B cell (primary cell): ENCODE data around the gene RNF207. TPM values are rescaled to one million over a fixed set of nuclear protein-coding genes. Genes with fewer than 3 reads are reported as not detected.

Experiments
- ATAC-seq: fragments of 200-7000 bp; cut with Tn5 transposase; one replicate; pipeline ENCODE4 v1.10.0; 2021; ENCODE audit warnings: low read depth, mild to moderate bottlenecking, moderate number of reproducible peaks, moderate library complexity
- CTCF ChIA-PET: fragments of 350-600 bp; sonication (Branson Sonifier 250); formaldehyde crosslinking; loops from one replicate; lab custom pipeline; 2021; ENCODE audit warnings: antibody characterized with exemption, inconsistent platforms; lab: Charles Lee
- POLR2A ChIA-PET: fragments of 350-600 bp; sonication (Branson Sonifier 250); formaldehyde crosslinking; loops from one replicate; lab custom pipeline; 2021; ENCODE audit warnings: antibody characterized with exemption; lab: Charles Lee
- DNase-seq: peaks from one replicate; pipeline ENCODE4 v3.0.0; 2013
- H2AFZ ChIP-seq: 2 replicates; pipeline ENCODE4 v1.6.1; 2012; ENCODE audit warnings: mild to moderate bottlenecking, low read depth, low read length; ENCODE audit not compliant: insufficient read depth, poor library complexity, severe bottlenecking
- H3K27ac ChIP-seq, 2 donors: 1 replicate in 1 of 2; 2 replicates in 1 of 2; pipeline ENCODE4 v1.5.1; 2012 to 2013; ENCODE audit warnings: low read length in 2 of 2, mild to moderate bottlenecking in 2 of 2, moderate library complexity in 1 of 2
- H3K27me3 ChIP-seq, 4 experiments: fragments of 200-600 bp in 1 of 4; sonication (generic) in 1 of 4; replicated peaks in 1 of 4; 1 replicate in 2 of 4; 2 replicates in 2 of 4; pipeline versions ENCODE4 v1.6.1 to v1.7.0; 2013 to 2016; ENCODE audit warnings: low read length in 3 of 4, mild to moderate bottlenecking in 2 of 4, mixed read lengths in 1 of 4, moderate library complexity in 1 of 4; ENCODE audit not compliant: insufficient read depth in 4 of 4, control insufficient read depth in 3 of 4; ENCODE audit errors: control extremely low read depth in 1 of 4
- H3K36me3 ChIP-seq, 2 experiments: replicated peaks in 1 of 2; 1 replicate in 1 of 2; 2 replicates in 1 of 2; pipeline versions ENCODE4 v1.6.1 to v1.7.1; 2013; ENCODE audit warnings: low read length in 1 of 2; ENCODE audit not compliant: insufficient read depth in 2 of 2, control insufficient read depth in 1 of 2; ENCODE audit errors: control extremely low read depth in 1 of 2, extremely low read depth in 1 of 2
- H3K4me1 ChIP-seq, 2 donors: fragments of 200-600 bp in 1 of 2; sonication (generic) in 1 of 2; 1 replicate in 1 of 2; 2 replicates in 1 of 2; pipeline versions ENCODE4 v1.5.1 to v1.6.1; 2013 to 2017; ENCODE audit warnings: low read length in 2 of 2; ENCODE audit not compliant: control insufficient read depth in 2 of 2, insufficient read depth in 2 of 2
- H3K4me2 ChIP-seq: replicated peaks from 2 replicates; pipeline ENCODE3; 2012; ENCODE audit warnings: mild to moderate bottlenecking, low read depth, low read length; ENCODE audit not compliant: poor library complexity, severe bottlenecking
- H3K4me3 ChIP-seq, 5 experiments: fragments of 200-600 bp in 1 of 5; sonication (generic) in 1 of 5; 1 replicate in 3 of 5; 2 replicates in 2 of 5; pipeline versions ENCODE4 v1.5.1 to v1.7.0; 2011 to 2016; ENCODE audit warnings: low read length in 4 of 5, mild to moderate bottlenecking in 4 of 5, low read depth in 2 of 5, control low read depth in 1 of 5, moderate library complexity in 1 of 5; ENCODE audit not compliant: insufficient read depth in 1 of 5; ENCODE audit errors: control extremely low read depth in 1 of 5, extremely low read depth in 1 of 5
- H3K79me2 ChIP-seq: fragments of 200-600 bp; sonication (generic); one replicate; pipeline ENCODE4 v1.6.0; 2016; ENCODE audit warnings: low read length; ENCODE audit not compliant: control insufficient read depth, insufficient read depth
- H3K9ac ChIP-seq: fragments of 200-600 bp; sonication (generic); 2 replicates; pipeline ENCODE4 v1.6.1; 2017; ENCODE audit warnings: mild to moderate bottlenecking, low read length, moderate library complexity
- H3K9me3 ChIP-seq, 3 donors: one replicate each; pipeline versions ENCODE4 v1.6.1 to v1.7.1; 2013; ENCODE audit warnings: low read length in 2 of 3; ENCODE audit not compliant: control insufficient read depth in 2 of 3, insufficient read depth in 1 of 3; ENCODE audit errors: control extremely low read depth in 1 of 3
- H4K20me1 ChIP-seq: 2 replicates; pipeline ENCODE4 v1.6.0; 2012; ENCODE audit warnings: mild to moderate bottlenecking, low read length; ENCODE audit not compliant: insufficient read depth, control insufficient read depth, poor library complexity, severe bottlenecking
- H3K27ac Mint-ChIP-seq: one replicate; pipeline ENCODE4 v1.8.0; 2021; ENCODE audit warnings: mixed read lengths
- H3K27me3 Mint-ChIP-seq: one replicate; pipeline ENCODE4 v1.8.0; 2021; ENCODE audit warnings: mixed read lengths
- H3K4me1 Mint-ChIP-seq: one replicate; pipeline ENCODE4 v1.8.0; 2021; ENCODE audit warnings: mixed read lengths
- H3K4me3 Mint-ChIP-seq: one replicate; pipeline ENCODE4 v1.8.0; 2021; ENCODE audit warnings: mixed read lengths
- H3K9me3 Mint-ChIP-seq: one replicate; pipeline ENCODE4 v1.8.0; 2022; ENCODE audit warnings: mixed read lengths; ENCODE audit not compliant: insufficient read depth
- EZH2 ChIP-seq: IDR thresholded peaks from 2 replicates; pipeline ENCODE4 v1.6.1; 2012; ENCODE audit warnings: borderline replicate concordance, low read depth, mild to moderate bottlenecking, moderate library complexity, low read length; ENCODE audit not compliant: insufficient read depth, poor library complexity, severe bottlenecking
- WGBS: methylation state at CpG from one replicate; pipeline ENCODE4 v1.1.5; 2013; ENCODE audit warnings: missing lambda C conversion rate; ENCODE audit not compliant: insufficient coverage; 5-methylcytosine and 5-hydroxymethylcytosine counted together
- intact Hi-C: fragments of 100-400 bp; cut with micrococcal nuclease; formaldehyde crosslinking; loops from one replicate; pipeline ENCODE4 v1.10.0; 2022
- polyA plus RNA-seq: library from polyadenylated mRNA; depleted of rRNA; stranded (reverse); fragments of >200 nt; gene quantifications from 2 replicates; pipeline ENCODE4 v1.2.3, GENCODE V29; 2012
- total RNA-seq, 2 donors: library from RNA; stranded (reverse); fragments of 120-200 nt in 1 of 2; gene quantifications; 1 replicate in 1 of 2; 2 replicates in 1 of 2; pipeline versions ENCODE4 v1.2.3 to v1.2.4, GENCODE V29; 2013 to 2022
- TF ChIP-seq, protein P1 (sequence below): fragments of 200-600 bp; IDR thresholded peaks from one replicate; pipeline ENCODE4 v1.8.0; 2022; ENCODE audit warnings: antibody characterized with exemption, mild to moderate bottlenecking

RNF207 gene
- total and polyA plus RNA-seq, 2 donors (not counting 1 experiment from before 2014, with no cell fraction given): 1.5 to 6.8 TPM

DNA sequence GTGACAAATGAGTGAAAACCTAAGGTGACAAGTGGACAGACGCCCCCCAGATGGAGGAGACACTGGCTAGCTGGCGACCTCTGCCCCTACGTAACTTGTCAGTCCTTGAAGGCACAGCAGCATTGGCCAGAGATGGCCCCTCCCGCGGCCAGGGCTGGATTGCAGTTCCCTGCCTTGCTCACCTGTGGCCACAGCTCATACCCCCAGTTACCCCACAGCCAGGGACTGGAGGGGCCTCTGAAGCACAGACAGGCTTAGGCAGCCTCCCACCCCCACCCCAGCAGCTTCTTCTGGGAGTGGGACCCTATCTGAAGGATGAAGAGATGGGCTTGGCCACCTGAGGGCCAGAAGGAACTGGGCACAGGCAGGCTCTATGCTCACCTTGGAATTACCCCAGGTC is 41.7 kb downstream of the RNF207 start:
- DNase-seq: no peak
- no peak overlapping the region for H3K27ac Mint-ChIP-seq
- CTCF ChIA-PET: interaction anchor here (0.8 to 4.7 kb wide), 15 partner anchors 8 to 243 kb away, joined by 3 to 51 read pairs (median 5); partner anchors contain the start of genes ICMT and PLEKHG5
- H3K4me2 ChIP-seq: no peak overlapping the region
- H3K4me1 ChIP-seq: peaks cover 19 to 23% of the 10 kb centered on the region in 2 donors
- H3K27me3 ChIP-seq: peaks cover 0 to 78% (median 35%) of the 10 kb centered on the region in 4 experiments
- ATAC-seq: no peak
- H4K20me1 ChIP-seq: peaks cover 6% of the 10 kb centered on the region
- H2AFZ ChIP-seq: no peak overlapping the region
- peaks cover 0 to 30% (median 0%) of the 10 kb centered on the region in 3 donors for H3K9me3 ChIP-seq
- 91% methylated on average over 5 of the region's 5 CpGs for WGBS
- H3K36me3 ChIP-seq: no peaks in the 10 kb centered on the region
- peaks cover 48% of the 10 kb centered on the region for H3K27me3 Mint-ChIP-seq
- no peaks in the 10 kb centered on the region for H3K79me2 ChIP-seq
- H3K4me3 Mint-ChIP-seq: no peak overlapping the region
- intact Hi-C loops: loop anchor here (5.0 kb wide), 1 partner anchor 95 kb away; no protein-coding TSS in a partner anchor
- POLR2A ChIA-PET: no interaction called here
- no peaks in the 10 kb centered on the region for H3K9me3 Mint-ChIP-seq
- H3K9ac ChIP-seq: no peak overlapping the region
- TF ChIP-seq, protein P1, sequence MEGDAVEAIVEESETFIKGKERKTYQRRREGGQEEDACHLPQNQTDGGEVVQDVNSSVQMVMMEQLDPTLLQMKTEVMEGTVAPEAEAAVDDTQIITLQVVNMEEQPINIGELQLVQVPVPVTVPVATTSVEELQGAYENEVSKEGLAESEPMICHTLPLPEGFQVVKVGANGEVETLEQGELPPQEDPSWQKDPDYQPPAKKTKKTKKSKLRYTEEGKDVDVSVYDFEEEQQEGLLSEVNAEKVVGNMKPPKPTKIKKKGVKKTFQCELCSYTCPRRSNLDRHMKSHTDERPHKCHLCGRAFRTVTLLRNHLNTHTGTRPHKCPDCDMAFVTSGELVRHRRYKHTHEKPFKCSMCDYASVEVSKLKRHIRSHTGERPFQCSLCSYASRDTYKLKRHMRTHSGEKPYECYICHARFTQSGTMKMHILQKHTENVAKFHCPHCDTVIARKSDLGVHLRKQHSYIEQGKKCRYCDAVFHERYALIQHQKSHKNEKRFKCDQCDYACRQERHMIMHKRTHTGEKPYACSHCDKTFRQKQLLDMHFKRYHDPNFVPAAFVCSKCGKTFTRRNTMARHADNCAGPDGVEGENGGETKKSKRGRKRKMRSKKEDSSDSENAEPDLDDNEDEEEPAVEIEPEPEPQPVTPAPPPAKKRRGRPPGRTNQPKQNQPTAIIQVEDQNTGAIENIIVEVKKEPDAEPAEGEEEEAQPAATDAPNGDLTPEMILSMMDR: no peak
- TF ChIP-seq EZH2: no peak
- H3K4me3 ChIP-seq: no peak overlapping the region
- no peak overlapping the region for H3K27ac ChIP-seq
- H3K4me1 Mint-ChIP-seq: peaks cover 13% of the 10 kb centered on the region

DNA sequence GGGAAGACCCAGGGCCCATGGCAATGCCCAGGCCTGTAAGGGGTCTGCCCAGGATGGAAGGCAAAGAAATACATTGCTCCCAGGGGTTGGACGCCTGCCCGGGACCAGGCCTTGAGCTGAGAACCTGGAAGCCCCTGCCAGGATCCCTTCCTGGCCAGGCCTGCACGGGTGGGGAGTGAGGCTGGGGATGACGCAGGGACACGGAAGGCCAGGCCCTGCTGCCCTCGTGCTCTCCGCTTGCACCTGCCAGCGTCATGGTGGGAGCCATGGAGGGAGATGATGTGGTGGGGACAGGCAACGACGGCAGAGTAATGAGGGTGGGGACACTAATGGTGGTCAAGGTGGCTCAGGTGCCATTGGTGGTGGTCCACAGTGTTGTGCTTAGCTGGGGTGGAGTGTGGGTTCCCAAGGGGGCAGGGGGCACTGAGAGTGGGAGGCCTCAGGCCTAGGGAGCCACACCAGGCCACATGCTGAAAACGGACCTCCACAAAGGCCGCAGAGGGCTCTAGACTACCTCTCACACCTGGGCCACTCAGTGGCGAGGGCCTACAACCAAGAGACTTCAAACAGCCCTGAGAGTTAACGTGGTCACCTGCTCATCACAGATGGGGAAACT is 42.4 kb downstream of the RNF207 start:
- H3K9me3 Mint-ChIP-seq: no peaks in the 10 kb centered on the region
- Histone ChIP-seq H3K4me3 (no peak overlapping the region), H2AFZ (no peak overlapping the region), H3K36me3 (no peaks in the 10 kb centered on the region), H3K27me3 (peaks cover 0 to 72% (median 29%) of the 10 kb centered on the region in 4 experiments), H3K4me1 (peaks cover 19 to 23% of the 10 kb centered on the region in 2 donors), H3K27ac (no peak overlapping the region), H3K4me2 (no peak overlapping the region), H3K9me3 (peaks cover 0 to 25% (median 0%) of the 10 kb centered on the region in 3 donors), H3K79me2 (no peaks in the 10 kb centered on the region), H4K20me1 (peaks cover 6% of the 10 kb centered on the region), H3K9ac (no peak overlapping the region)
- no peak for ATAC-seq
- H3K4me3 Mint-ChIP-seq: no peak overlapping the region
- peaks cover 13% of the 10 kb centered on the region for H3K4me1 Mint-ChIP-seq
- ChIA-PET POLR2A (interaction anchor here (0.6 kb wide), 1 partner anchor 18 kb away, joined by 10 read pairs; no protein-coding TSS in a partner anchor), CTCF (interaction anchor here (0.7 to 4.7 kb wide), 8 partner anchors 8 to 192 kb away, joined by 3 to 51 read pairs (median 6); partner anchors contain the start of gene ICMT)
- peaks cover 48% of the 10 kb centered on the region for H3K27me3 Mint-ChIP-seq
- DNase-seq: no peak
- intact Hi-C loops: loop anchor here (5.0 kb wide), 1 partner anchor 94 kb away; no protein-coding TSS in a partner anchor
- 94% methylated on average over 14 of the region's 14 CpGs for WGBS
- no peak overlapping the region for H3K27ac Mint-ChIP-seq
- TF ChIP-seq EZH2: no peak
- TF ChIP-seq, protein P1: no peak
